Activated CD8-positive, alpha-beta T cell treated with anti-CD3 and anti-CD28 coated beads for 36 hours (primary cell): Measurements from ENCODE around the gene THBS3. TPM values are rescaled to one million over a fixed set of nuclear protein-coding genes. Genes with fewer than 3 reads are reported as not detected.

Source experiments
- ATAC-seq: fragments of 200-7000 bp; cut with Tn5 transposase; one replicate; pipeline ENCODE4 v1.10.0; 2021; ENCODE audit warnings: mild to moderate bottlenecking, moderate library complexity
- CTCF ChIA-PET: fragments of 350-600 bp; sonication (Branson Sonifier 250); formaldehyde crosslinking; loops from one replicate; lab custom pipeline; 2021; ENCODE audit warnings: antibody characterized with exemption; lab: Charles Lee
- POLR2A ChIA-PET: fragments of 350-600 bp; sonication (Branson Sonifier 250); formaldehyde crosslinking; loops from one replicate; lab custom pipeline; 2021; ENCODE audit warnings: antibody characterized with exemption; lab: Charles Lee
- DNase-seq: peaks from one replicate; pipeline ENCODE4 v3.0.0-alpha.2; 2020
- H3K27ac Mint-ChIP-seq: one replicate; pipeline ENCODE4 v1.8.0; 2021; ENCODE audit warnings: mild to moderate bottlenecking, mixed read lengths
- H3K27me3 Mint-ChIP-seq: one replicate; pipeline ENCODE4 v1.8.0; 2021; ENCODE audit warnings: mixed read lengths
- H3K36me3 Mint-ChIP-seq: one replicate; pipeline ENCODE4 v1.8.0; 2021; ENCODE audit warnings: low read depth, mixed read lengths
- H3K4me1 Mint-ChIP-seq: one replicate; pipeline ENCODE4 v1.8.0; 2021; ENCODE audit warnings: low read depth, mixed read lengths
- H3K4me3 Mint-ChIP-seq: one replicate; pipeline ENCODE4 v1.8.0; 2021; ENCODE audit warnings: mild to moderate bottlenecking, moderate library complexity, mixed read lengths
- H3K9me3 Mint-ChIP-seq: one replicate; pipeline ENCODE4 v1.8.0; 2021; ENCODE audit warnings: mixed read lengths
- intact Hi-C: fragments of 100-400 bp; cut with micrococcal nuclease; formaldehyde crosslinking; loops from one replicate; pipeline ENCODE4 v1.10.0; 2022
- total RNA-seq, 2 experiments: library from RNA; stranded (reverse); gene quantifications; one replicate each; pipeline ENCODE4 v1.2.3, GENCODE V29; 2021
- TF ChIP-seq, protein P1 (sequence below): fragments of 200-600 bp; IDR thresholded peaks from one replicate; pipeline ENCODE4 v1.8.0; 2022; ENCODE audit warnings: antibody characterized with exemption, mild to moderate bottlenecking

Gene THBS3
- total RNA-seq, 2 experiments from 2014 or later: 11.1 to 12.0 TPM

DNA sequence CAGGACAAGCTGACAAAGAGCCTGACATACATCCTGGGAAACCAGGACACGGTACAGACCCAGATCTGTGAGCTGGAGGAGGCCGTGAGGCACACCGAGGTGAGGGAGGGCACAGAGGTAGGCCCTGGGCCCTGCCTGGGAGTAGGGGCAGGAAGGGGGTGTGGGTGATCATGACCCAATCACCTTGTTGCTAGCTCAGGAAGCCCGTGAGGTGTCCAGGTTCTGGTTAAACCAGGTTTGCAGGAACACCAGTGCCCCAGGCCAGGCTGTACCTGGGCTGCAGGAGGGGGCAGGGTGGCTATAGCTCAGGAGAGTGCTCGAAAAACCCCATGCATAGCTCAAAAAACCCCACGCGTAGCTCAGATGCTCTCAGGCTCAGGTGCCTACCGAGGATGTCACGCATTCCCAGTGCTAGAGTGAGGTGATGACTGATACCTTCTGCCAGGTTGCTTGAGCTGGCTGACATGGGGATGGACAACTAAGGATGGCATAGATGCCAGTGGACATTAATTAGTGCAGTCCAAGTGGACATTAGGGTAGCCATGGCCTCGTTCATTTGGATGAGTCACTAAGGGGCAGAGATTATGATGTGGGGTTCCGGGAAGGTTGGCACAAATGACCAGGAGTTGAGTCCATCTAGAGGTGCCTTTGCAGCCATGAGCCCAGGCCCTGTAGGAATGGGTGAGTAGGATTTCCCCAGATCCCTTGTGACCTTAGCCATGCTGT lies 30.3 kb downstream of the THBS3 start:
- ChIA-PET POLR2A (interaction anchor here (1.0 to 6.9 kb wide), 3 partner anchors 9 to 68 kb away, joined by 4 to 57 read pairs (median 4); no protein-coding TSS in a partner anchor), CTCF (interaction anchor here (0.7 to 8.7 kb wide), 17 partner anchors 9 to 93 kb away, joined by 3 to 175 read pairs (median 4); partner anchors contain the start of genes DPM3, SLC50A1 and THBS3)
- Mint-ChIP-seq H3K4me1 (peaks cover 31% of the 10 kb centered on the region), H3K4me3 (no peak overlapping the region), H3K27ac (no peak overlapping the region), H3K27me3 (no peaks in the 10 kb centered on the region), H3K36me3 (peaks cover 14% of the 10 kb centered on the region), H3K9me3 (no peaks in the 10 kb centered on the region)
- no peak for DNase-seq
- intact Hi-C loops: loop anchor here (5.0 kb wide), 1 partner anchor 50 kb away; no protein-coding TSS in a partner anchor
- TF ChIP-seq, protein P1, sequence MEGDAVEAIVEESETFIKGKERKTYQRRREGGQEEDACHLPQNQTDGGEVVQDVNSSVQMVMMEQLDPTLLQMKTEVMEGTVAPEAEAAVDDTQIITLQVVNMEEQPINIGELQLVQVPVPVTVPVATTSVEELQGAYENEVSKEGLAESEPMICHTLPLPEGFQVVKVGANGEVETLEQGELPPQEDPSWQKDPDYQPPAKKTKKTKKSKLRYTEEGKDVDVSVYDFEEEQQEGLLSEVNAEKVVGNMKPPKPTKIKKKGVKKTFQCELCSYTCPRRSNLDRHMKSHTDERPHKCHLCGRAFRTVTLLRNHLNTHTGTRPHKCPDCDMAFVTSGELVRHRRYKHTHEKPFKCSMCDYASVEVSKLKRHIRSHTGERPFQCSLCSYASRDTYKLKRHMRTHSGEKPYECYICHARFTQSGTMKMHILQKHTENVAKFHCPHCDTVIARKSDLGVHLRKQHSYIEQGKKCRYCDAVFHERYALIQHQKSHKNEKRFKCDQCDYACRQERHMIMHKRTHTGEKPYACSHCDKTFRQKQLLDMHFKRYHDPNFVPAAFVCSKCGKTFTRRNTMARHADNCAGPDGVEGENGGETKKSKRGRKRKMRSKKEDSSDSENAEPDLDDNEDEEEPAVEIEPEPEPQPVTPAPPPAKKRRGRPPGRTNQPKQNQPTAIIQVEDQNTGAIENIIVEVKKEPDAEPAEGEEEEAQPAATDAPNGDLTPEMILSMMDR: no peak
- ATAC-seq: no peak

DNA sequence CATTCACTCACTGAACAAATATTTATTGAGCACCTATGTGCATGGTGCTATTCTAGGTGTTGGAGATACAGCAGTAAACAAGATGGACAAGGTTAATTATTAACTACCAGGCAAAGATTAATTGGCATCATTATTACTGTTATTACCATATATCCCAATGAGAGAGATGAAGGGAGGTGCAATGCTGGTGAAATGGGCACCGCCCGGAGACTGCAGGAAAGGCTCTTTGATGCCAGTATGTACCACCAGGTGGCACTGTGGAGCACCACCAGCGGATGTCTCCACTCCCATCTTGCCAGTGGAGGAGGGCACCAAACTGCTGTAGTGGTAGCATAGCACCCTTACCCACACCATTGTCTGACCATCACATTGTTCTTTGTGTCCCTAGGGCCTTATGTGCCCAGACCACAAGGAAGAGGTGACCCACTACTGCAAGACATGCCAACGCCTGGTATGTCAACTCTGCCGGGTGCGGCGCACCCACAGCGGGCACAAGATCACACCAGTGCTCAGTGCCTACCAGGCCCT lies 31.1 kb downstream of the THBS3 start:
- H3K27ac Mint-ChIP-seq: no peak overlapping the region
- no peaks in the 10 kb centered on the region for H3K9me3 Mint-ChIP-seq
- DNase-seq (peak; percentile 93), ATAC-seq (peak; percentile 50)
- H3K36me3 Mint-ChIP-seq: peaks cover 19% of the 10 kb centered on the region
- ChIA-PET CTCF (interaction anchor here (0.7 to 13.3 kb wide), 18 partner anchors 9 to 90 kb away, joined by 3 to 312 read pairs (median 8); partner anchors contain the start of genes DPM3, MTX1, SLC50A1 and THBS3), POLR2A (interaction anchor here (1.0 to 6.9 kb wide), 2 partner anchors 10 to 17 kb away, joined by 4 to 57 read pairs; no protein-coding TSS in a partner anchor)
- H3K27me3 Mint-ChIP-seq: no peaks in the 10 kb centered on the region
- peaks cover 38% of the 10 kb centered on the region for H3K4me1 Mint-ChIP-seq
- H3K4me3 Mint-ChIP-seq: no peak overlapping the region
- TF ChIP-seq, protein P1: peak; percentile 95
- intact Hi-C loops: loop anchor here (5.0 kb wide), 1 partner anchor 51 kb away; no protein-coding TSS in a partner anchor

DNA sequence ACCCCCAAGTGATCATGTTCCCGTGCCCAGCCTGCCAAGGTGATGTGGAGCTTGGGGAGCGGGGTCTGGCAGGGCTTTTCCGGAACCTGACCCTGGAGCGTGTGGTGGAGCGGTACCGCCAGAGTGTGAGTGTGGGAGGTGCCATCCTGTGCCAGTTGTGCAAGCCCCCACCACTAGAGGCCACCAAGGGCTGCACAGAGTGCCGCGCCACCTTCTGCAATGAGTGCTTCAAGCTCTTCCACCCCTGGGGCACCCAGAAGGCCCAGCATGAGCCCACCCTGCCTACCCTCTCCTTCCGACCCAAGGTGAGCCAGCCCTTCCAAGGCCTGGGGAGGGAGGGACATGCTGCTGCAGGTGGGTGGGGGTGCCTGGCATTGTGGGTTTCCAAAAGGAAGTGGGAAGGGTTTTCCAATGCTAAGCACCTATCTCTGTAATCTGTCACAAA lies 31.7 kb downstream of the THBS3 start:
- ChIA-PET CTCF (interaction anchor here (1.3 to 13.3 kb wide), 14 partner anchors 8 to 85 kb away, joined by 3 to 312 read pairs (median 10); partner anchors contain the start of genes DPM3, MTX1, SLC50A1 and THBS3), POLR2A (interaction anchor here (1.0 to 6.9 kb wide), 3 partner anchors 8 to 18 kb away, joined by 3 to 57 read pairs (median 6); no protein-coding TSS in a partner anchor)
- no peak overlapping the region for H3K4me3 Mint-ChIP-seq
- H3K9me3 Mint-ChIP-seq: no peaks in the 10 kb centered on the region
- TF ChIP-seq, protein P1: no peak
- H3K36me3 Mint-ChIP-seq: peaks cover 19% of the 10 kb centered on the region
- H3K27me3 Mint-ChIP-seq: no peaks in the 10 kb centered on the region
- DNase-seq: peak; percentile 66
- intact Hi-C loops: loop anchor here (5.0 kb wide), 1 partner anchor 51 kb away; no protein-coding TSS in a partner anchor
- H3K4me1 Mint-ChIP-seq: peaks cover 43% of the 10 kb centered on the region
- ATAC-seq: no peak
- H3K27ac Mint-ChIP-seq: no peak overlapping the region

DNA sequence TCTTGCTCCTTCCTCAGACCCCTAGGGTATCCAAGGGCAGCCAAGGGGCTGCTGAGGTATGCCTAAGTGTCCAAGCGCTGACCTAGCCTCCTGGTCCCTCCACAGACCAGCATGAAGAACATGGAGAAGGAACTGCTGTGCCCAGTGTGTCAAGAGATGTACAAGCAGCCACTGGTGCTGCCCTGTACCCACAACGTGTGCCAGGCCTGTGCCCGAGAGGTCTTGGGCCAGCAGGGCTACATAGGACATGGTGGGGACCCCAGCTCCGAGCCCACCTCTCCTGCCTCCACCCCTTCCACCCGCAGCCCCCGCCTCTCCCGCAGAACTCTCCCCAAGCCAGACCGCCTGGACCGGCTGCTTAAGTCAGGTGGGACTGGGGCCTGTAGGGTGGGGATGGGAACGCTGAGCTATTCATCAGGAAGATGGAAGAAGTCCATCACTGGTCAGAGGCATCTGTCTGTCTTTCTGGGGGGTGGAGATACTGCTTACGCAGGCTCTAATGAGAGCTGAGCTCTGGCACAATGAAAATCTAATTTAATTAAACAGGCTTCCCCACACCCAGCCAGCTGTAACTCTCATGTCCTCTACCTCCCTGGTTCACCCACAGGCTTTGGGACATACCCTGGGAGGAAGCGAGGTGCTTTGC lies 32.3 kb downstream of the THBS3 start:
- H3K9me3 Mint-ChIP-seq: no peaks in the 10 kb centered on the region
- H3K27me3 Mint-ChIP-seq: no peaks in the 10 kb centered on the region
- no peak for ATAC-seq
- peak overlapping the region; percentile 96 for H3K4me3 Mint-ChIP-seq
- POLR2A ChIA-PET: interaction anchor here (0.6 to 6.9 kb wide), 8 partner anchors 9 to 90 kb away, joined by 3 to 57 read pairs (median 6); no protein-coding TSS in a partner anchor
- CTCF ChIA-PET: interaction anchor here (1.2 to 13.3 kb wide), 16 partner anchors 9 to 90 kb away, joined by 3 to 312 read pairs (median 10); partner anchors contain the start of genes DPM3, MTX1, SCAMP3 and SLC50A1
- no peak overlapping the region for H3K27ac Mint-ChIP-seq
- DNase-seq: no peak
- TF ChIP-seq, protein P1: no peak
- intact Hi-C loops: loop anchor here (5.0 kb wide), 1 partner anchor 52 kb away; no protein-coding TSS in a partner anchor
- H3K4me1 Mint-ChIP-seq: peaks cover 43% of the 10 kb centered on the region
- peaks cover 21% of the 10 kb centered on the region for H3K36me3 Mint-ChIP-seq
